ENCODE results near the gene SSBP2.
"Not testable (repeated sequence)": the region's sequence is repeated elsewhere in the genome, so short reads cannot be mapped to it uniquely, and the experiment has no call there.

SSBP2 gene

DNA sequence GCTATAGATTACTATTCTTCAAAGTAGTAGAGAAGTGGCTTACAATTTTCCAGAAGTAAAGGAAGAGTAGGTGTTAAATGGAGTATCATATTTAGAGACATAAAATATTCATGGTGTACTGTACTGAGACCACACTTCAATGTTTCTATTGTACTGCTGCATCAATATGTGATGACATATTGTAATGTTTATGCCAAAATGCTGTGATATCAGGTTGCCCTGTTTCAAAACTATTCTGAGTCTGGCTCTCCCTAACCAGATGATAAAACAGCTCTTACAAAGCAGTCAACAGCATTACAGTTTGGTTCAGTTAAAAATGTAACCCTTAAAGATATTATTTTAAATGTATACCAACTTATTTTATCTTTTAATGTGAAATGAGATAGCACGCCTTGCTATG lies 326.2 kb downstream of the SSBP2 start:
- no peak for DNase-seq

DNA sequence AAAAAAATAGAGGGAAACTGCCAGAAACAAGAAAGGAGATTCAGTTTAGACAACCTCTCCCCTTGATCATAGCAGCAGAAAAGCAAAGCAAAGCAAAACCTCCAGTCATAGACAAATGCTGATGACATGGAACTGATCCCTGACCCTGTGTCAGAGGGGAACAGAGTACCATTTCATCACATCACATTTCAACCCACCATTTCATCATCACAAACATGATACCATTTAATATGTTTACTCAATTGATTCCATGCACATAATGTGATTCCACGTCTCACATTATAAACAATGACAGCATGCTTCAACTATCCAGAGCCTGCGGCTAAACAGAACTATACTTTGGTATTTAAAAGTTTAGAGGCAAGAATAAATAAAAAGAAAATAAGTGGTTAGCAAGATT lies 328.2 kb downstream of the SSBP2 start:
- no peak for DNase-seq

DNA sequence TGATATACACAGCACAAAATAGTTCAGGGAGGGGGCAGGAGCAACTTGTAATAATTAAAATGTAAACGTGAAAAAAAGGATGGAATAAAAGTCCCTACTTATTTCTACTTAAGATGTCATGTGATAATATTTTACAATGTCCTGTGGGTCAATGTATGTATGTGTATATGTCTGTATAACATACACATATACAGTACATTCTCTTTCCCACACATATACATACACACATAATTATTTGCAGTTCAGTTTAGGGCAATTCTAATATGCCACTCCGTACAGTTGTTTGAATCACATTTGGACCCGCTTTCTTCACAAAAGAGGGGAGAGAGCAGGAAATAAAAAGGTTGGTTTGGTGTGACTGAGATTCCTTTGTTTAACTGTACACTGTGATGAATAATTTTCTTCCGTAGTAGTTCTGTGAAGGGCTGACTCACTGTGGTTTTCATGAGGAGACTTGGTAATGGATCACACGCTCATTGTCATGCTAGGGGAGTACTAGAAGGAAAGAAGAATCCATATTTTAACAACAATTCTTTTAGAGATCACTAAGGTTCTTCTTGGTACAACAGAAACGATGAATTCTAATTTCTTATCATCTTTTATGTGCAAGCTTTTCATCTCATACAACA lies 330.7 kb downstream of the SSBP2 start:
- no peak for DNase-seq

DNA sequence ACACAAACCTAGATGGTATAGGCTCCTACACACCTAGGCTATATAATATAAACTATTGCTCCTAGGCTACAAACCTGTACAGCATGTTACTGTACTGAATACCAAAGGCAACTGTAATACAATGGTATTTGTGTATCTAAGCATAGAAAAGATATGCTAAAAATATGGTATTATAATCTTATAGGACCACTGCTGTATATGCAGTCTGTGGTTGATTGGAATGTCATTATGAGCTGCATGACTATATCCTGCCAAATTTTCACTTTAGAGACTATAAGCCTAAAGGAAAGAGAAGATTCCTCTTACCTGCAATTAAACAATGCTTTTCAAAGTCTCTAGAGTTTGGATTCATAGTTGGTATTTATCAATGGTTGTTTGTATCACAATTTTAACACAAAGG lies 332.3 kb downstream of the SSBP2 start:
- no peak for DNase-seq

GRCh38 chr5:81417052-81417451 lies 333.8 kb downstream of the SSBP2 start:
- no peak for DNase-seq

GRCh38 chr5:81409896-81410295 lies 341.0 kb downstream of the SSBP2 start:
- no peak for DNase-seq

- no peak for DNase-seq
Measured at GRCh38 chr5:81409361-81409760, 341.5 kb downstream of the SSBP2 start.

DNA sequence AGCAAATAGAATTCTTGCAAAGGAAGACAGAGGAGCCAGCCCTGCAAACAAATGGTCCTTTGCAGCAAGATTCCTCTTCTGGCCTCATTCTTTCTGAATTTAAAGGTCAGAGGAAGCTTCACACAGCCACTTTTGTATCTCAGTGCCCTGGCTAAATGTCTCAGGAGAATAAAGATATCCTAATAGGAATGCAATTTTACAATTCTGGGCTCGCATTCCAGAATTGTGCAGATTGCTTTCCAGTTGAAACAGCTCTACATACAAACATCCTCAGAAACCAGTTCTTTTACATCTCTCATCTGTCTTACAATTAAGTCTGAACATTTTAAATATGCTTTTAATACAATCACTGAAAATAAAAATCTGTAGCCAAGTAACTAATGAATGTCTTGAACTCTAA lies 342.4 kb downstream of the SSBP2 start:
- no peak for DNase-seq

DNA sequence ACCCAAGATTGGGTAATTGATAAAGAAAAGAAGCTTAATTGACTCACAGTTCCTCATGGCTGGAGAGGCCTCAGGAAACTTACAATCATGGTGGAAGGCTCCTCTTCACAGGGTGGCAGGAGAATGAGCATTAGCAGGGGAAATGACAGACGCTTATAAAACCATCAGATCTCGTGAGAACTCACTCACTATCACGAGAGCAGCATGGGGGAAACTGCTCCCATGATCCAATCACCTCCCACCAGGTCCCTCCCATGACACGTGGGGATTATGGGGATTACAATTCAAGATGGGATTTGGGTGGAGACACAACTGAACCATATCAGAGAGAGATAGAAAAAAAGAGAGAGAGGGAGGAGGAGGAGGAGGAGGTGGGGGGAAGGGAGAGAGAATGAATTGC lies 343.1 kb downstream of the SSBP2 start:
- not testable (repeated sequence) for DNase-seq

- no peak for DNase-seq
Measured at GRCh38 chr5:81405126-81405891, 345.6 kb downstream of the SSBP2 start.

GRCh38 chr5:81402192-81402930 lies 348.5 kb downstream of the SSBP2 start:
- no peak for DNase-seq

- DNase-seq, result no peak
Measured at GRCh38 chr5:81401266-81401665, 349.6 kb downstream of the SSBP2 start.

DNA sequence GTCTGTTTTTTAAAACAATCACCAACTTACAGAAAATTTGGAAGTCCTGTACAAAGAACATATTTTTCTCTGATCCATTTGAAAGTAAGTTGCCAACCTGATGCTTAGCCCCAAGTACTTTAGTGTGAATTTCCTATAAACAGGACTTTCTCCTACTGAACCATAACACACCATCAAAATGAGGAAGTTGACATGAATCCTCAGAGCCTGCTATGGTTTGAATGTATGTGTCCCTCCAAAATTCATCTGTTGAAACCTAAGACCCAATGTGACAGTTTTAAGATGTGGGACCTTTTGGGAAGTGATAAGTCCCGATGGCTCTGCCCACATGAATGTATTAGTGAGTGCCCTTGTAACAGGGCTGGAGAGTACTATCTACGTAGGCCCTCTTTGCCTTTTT lies 350.5 kb downstream of the SSBP2 start:
- no peak for DNase-seq

DNA sequence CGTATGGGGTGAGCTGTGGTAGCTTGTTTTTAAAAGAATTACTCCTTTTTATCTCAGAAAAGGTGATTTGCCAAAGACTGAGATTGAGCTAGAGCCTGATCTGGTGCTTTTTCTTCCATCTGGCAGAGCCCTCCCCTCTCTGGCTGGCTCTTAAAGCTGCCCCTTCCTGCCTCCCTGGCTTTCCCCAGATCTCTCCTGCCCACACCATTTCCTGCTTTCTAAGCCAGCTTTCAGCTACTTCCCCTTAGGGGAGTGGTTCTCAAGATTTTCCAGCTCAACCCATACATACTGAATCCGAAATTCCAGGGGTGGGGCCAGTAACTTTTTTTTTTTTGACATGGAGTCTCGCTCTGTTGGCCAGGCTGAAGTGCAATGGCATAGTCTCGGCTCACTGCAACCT lies 352.2 kb downstream of the SSBP2 start:
- no peak for DNase-seq

DNA sequence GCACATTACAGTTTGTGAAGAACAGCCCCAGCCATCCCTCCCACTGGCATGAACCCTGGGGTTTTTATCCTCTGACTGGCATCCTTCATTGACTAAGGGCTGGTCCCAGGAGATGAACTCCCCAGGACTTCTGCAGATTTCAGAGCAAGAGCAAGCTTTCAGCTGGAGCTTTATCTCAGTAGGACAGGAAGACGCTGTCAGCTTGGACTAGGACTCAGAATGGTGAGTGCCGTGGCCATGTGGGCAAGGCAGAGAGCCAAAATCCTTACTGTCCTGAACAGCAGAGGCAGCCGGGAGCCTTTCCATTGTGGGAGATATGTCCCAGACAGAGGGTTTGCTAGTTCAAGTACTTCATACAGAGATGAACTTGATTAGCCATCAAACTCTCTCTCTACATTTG lies 353.7 kb downstream of the SSBP2 start:
- no peak for DNase-seq

DNA sequence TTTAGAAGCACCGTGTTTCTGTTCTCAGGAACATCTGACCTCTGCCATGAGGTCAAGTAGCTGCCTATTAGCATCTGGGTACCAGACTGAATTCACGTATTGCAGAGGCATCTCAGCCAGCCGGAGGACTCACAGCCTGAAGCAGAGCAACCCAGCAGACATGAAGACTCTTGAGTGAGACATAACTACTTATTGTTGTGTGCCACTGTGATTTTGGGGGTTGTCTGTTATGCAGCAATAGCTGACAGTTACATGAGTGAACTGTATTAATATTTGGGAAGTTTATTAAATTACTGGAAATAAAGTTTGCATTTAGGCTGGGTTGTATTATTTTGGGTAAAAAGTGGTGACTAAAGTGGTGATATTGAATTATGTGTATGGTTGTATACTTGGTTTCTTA lies 355.6 kb downstream of the SSBP2 start:
- DNase-seq, result no peak

DNA sequence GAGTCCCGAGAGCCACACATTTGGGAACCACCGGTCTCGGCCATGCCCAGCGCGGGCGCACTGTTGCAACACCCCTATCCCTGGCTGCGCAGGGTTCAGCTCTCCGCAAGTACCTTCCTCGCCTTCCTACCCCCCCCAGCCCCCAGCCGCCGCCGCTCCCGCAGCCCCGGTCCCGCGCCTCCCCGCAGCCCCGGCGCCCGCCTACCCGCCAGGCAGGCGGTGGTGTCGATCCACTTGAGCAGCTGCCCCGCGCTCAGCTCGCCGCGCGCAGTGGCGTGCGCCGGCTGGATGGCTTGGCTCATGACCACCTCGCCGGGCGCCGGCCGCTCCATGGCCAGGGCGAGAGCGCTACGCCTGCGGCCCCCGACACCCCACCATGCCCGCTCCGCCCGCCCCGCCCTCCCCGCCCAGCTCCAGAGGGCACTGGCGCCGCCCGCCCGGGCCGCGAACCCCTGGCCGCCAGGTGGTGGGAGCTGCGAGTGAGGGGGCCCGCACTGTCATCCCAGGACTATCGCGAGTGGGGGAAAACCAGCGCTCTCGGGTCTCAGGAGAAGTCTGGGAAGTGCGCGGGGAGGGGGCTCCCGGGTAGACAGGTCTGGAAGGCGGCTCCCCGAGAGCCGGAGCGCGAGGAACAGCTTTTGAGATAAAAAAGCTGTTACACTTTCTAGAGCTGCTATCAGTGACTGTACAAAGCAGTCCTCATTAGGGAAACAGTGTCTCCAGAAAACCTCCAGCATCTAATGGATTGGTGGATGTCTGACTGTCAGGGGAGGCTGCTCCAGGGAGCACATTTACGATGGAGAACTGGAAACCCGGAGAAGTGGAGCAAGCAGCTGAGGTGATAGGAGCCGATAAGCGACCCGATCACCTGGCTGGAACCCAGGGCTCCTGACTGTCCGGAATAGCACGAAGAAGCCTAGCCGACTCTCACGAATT lies 356.8 kb downstream of the SSBP2 start, which contains the start of gene ACOT12:
TSS of gene ACOT12 (minus strand) at position 352 of the 936 bp plus-strand sequence. CDS start at position 332, 20 bp downstream.
- DNase-seq, result no peak

- DNase-seq, result no peak
Measured at GRCh38 chr5:81393430-81393782, 357.5 kb downstream of the SSBP2 start.

GRCh38 chr5:81389025-81389424 lies 361.9 kb downstream of the SSBP2 start:
- DNase-seq, result no peak

- no peak for DNase-seq
Measured at GRCh38 chr5:81388169-81388568, 362.7 kb downstream of the SSBP2 start.

DNA sequence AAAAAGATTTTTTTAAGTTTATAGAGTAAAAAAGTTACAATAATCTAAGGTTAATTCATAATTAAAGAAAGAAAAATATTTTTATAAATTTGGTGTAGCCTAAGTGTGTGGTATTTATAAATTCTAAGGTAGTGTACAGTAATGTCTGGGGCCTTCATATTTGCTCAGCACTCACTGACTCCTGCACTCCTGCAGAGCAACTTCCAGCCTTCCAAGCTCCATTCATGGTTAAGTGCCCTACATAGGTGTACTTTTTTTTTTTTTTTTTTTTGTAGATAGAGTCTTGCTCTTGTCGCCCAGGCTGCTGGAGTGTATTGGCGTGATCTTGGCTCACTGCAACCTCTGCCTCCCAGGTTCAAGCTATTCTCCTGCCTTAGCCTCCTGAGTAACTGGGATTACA lies 367.0 kb downstream of the SSBP2 start:
- DNase-seq, result no peak

DNA sequence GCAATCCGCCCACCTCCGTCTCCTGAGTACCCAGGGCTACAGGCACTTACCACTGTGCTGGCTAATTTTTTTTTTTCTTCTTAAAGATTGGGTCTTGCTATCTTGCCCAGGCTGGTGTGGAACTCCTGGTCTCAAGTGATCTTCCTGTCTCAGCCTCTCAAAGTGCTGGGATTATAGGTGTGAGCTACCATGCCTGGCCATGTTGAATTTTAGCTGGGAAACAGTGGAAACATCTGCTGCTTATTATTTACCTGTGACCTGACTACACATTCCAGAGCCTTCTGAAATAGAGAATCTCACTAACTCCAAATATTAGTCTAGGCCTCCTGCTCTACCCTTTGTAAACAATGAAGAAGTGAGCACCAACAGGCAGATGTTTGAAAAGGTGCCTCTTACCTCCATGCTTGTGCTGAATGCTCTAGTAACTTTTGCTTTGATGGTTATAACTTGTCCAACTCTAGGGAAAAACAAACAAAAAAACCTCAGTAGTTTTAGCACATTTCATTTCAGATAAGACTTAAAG lies 379.5 kb downstream of the SSBP2 start:
- DNase-seq, result no peak

DNA sequence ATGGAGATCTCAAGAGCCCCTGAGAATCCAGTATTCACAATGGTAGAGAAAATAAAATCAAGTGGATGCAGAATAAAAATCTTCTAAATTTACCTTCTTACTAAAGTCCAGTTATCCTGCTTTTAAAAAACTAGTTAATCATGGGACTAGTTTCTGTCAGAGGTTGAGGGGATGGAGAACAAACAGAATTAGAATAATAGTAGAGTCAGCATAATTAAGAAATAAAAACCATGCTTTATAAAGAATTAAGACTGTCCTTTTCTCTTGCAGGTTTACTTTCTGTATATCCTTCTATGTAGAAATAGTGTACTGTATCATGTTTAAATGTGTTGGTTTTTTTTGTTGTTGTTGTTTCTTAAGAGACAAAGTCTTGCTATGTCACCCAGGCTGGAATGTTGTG lies 380.0 kb downstream of the SSBP2 start:
- no peak for DNase-seq

Data from NCI-H1694 treated with DMSO at 0.1 percent for 48 hours (cell line).